HG03469 (cell line): ENCODE measurements around the gene SNX13.

Experiments used
- ATAC-seq: cut with Tn5 transposase; IDR thresholded peaks from one replicate; pipeline ENCODE4 v1.9.1; 2021; ENCODE audit warnings: mild to moderate bottlenecking, moderate library complexity, moderate number of reproducible peaks; ENCODE audit not compliant: unreplicated experiment

Gene SNX13

GRCh38 chr7:17786314-17786852 is 153.9 kb downstream of the SNX13 start:
- no peak for ATAC-seq

GRCh38 chr7:17782216-17782549 is 158.1 kb downstream of the SNX13 start:
- no peak for ATAC-seq

- no peak for ATAC-seq
Observed at GRCh38 chr7:17781491-17782215, 158.6 kb downstream of the SNX13 start.

GRCh38 chr7:17779381-17779780 is 160.9 kb downstream of the SNX13 start:
- ATAC-seq: no peak

- no peak for ATAC-seq
Observed at GRCh38 chr7:17774716-17775288, 165.5 kb downstream of the SNX13 start.

GRCh38 chr7:17774248-17774647 is 166.0 kb downstream of the SNX13 start:
- no peak for ATAC-seq

GRCh38 chr7:17773289-17773626 is 167.0 kb downstream of the SNX13 start:
- ATAC-seq: no peak

GRCh38 chr7:17772581-17773288 is 167.6 kb downstream of the SNX13 start:
- ATAC-seq: no peak

GRCh38 chr7:17771901-17772408 is 168.3 kb downstream of the SNX13 start:
- no peak for ATAC-seq

- ATAC-seq: no peak
Observed at GRCh38 chr7:17770710-17771375, 169.5 kb downstream of the SNX13 start.

- peak; percentile 57 for ATAC-seq
Observed at GRCh38 chr7:17769918-17770317, 170.4 kb downstream of the SNX13 start.

- no peak for ATAC-seq
Observed at GRCh38 chr7:17758008-17758407, 182.3 kb downstream of the SNX13 start.

- ATAC-seq: no peak
Observed at GRCh38 chr7:17746020-17746530, 194.2 kb downstream of the SNX13 start.

GRCh38 chr7:17745610-17746009 is 194.7 kb downstream of the SNX13 start:
- peak; percentile 96 for ATAC-seq

GRCh38 chr7:17743316-17743715 is 197.0 kb downstream of the SNX13 start:
- ATAC-seq: no peak

GRCh38 chr7:17741426-17741825 is 198.9 kb downstream of the SNX13 start:
- no peak for ATAC-seq
